A549 (cell line): ENCODE data around the gene CREB5. TPM values are rescaled to one million over a fixed set of nuclear protein-coding genes. Genes with fewer than 3 reads are reported as not detected.

Experiments used
- ATAC-seq, 2 experiments: fragments of 200-7000 bp in 1 of 2; fragments of >200 bp in 1 of 2; cut with Nextera tagmentation in 1 of 2; cut with Tn5 transposase in 1 of 2; 3 replicates each; pipeline versions ENCODE4 v1.8.0 to v1.9.1; 2018 to 2020; ENCODE audit warnings: mild to moderate bottlenecking in 1 of 2, moderate library complexity in 1 of 2
- CTCF ChIA-PET: fragments of 300-600 bp; sonication (Branson Sonifier 250); formaldehyde crosslinking; extraction: SDS; loops from one replicate; lab custom pipeline; 2021; ENCODE audit warnings: antibody characterized with exemption, inconsistent platforms; lab: Yijun Ruan, JAX
- POLR2A ChIA-PET: fragments of 350-600 bp; formaldehyde crosslinking; extraction: SDS; loops from one replicate; lab custom pipeline; 2021; ENCODE audit warnings: antibody characterized with exemption, inconsistent platforms; lab: Yijun Ruan, JAX
- DNase-seq, 2 experiments: peaks; one replicate each; pipeline versions ENCODE4 v3.0.0 to v3.0.0-alpha.2; 2011 to 2016; ENCODE audit warnings: low read depth in 1 of 2, low spot score in 1 of 2
- FAIRE-seq: peaks from 2 replicates; lab custom pipeline; 2011; peaks lifted over from hg19 to GRCh38; lab: Jason Lieb, UNC
- H3K27ac ChIP-seq, 2 experiments: fragments of >200 bp; sonication (Bioruptor Twin); formaldehyde crosslinking; 3 replicates each; pipeline ENCODE4 v1.5.1; 2016 to 2017
- H3K4me1 ChIP-seq: fragments of >200 bp; sonication (Bioruptor Twin); formaldehyde crosslinking; 3 replicates; pipeline ENCODE4 v1.6.1; 2016
- H3K4me2 ChIP-seq: fragments of >200 bp; sonication (Bioruptor Twin); formaldehyde crosslinking; 3 replicates; pipeline ENCODE4 v1.6.1; 2016
- H3K4me3 ChIP-seq: fragments of >200 bp; sonication (Bioruptor Twin); formaldehyde crosslinking; 3 replicates; pipeline ENCODE4 v1.5.1; 2016
- H3K9me3 ChIP-seq: fragments of >200 bp; sonication (Bioruptor Twin); formaldehyde crosslinking; 3 replicates; pipeline ENCODE4 v1.6.1; 2016
- BCL3 ChIP-seq: fragments of >200 bp; sonication (Bioruptor Twin); formaldehyde crosslinking; IDR thresholded peaks from 3 replicates; pipeline ENCODE4 v1.6.1; 2016
- CBX2 ChIP-seq: fragments of 200-600 bp; sonication (generic); IDR thresholded peaks from 2 replicates; pipeline ENCODE4 v1.6.1; 2016; ENCODE audit warnings: low read depth, mild to moderate bottlenecking, borderline replicate concordance
- CBX8 ChIP-seq: fragments of 200-600 bp; sonication (generic); IDR thresholded peaks from 2 replicates; pipeline ENCODE4 v1.6.1; 2016
- CEBPB ChIP-seq, 2 experiments: fragments of >200 bp in 1 of 2; sonication (Bioruptor Twin) in 1 of 2; formaldehyde crosslinking in 1 of 2; IDR thresholded peaks; 2 replicates each; pipeline ENCODE4 v1.6.1; 2012 to 2016
- CHD2 ChIP-seq: fragments of 150-350 bp; IDR thresholded peaks from 2 replicates; pipeline ENCODE4 v1.6.1; 2014; ENCODE audit warnings: low read length; ENCODE audit not compliant: partially characterized antibody
- E2F6 ChIP-seq: IDR thresholded peaks from 2 replicates; pipeline ENCODE4 v1.6.1; 2012; ENCODE audit warnings: low read depth, borderline replicate concordance
- HEYL ChIP-seq: fragments of 250-450 bp; sonication (Bioruptor Pico); IDR thresholded peaks from 2 replicates; pipeline ENCODE4 v1.8.0; 2021; ENCODE audit warnings: mild to moderate bottlenecking, moderate library complexity
- JUN ChIP-seq, 2 experiments: fragments of >200 bp; sonication (Bioruptor Twin); formaldehyde crosslinking; IDR thresholded peaks; 2 replicates in 1 of 2; 3 replicates in 1 of 2; pipeline ENCODE4 v1.6.1; 2016 to 2017
- JUNB ChIP-seq: fragments of >200 bp; sonication (Bioruptor Twin); formaldehyde crosslinking; IDR thresholded peaks from 2 replicates; pipeline ENCODE4 v1.6.1; 2016
- KDM5A ChIP-seq: fragments of 200-600 bp; sonication (generic); IDR thresholded peaks from 2 replicates; pipeline ENCODE4 v1.6.1; 2016; ENCODE audit warnings: antibody characterized with exemption, mild to moderate bottlenecking
- MAFK ChIP-seq: fragments of 450-650 bp; IDR thresholded peaks from 2 replicates; pipeline ENCODE4 v1.6.1; 2014; ENCODE audit not compliant: partially characterized antibody
- MAX ChIP-seq: IDR thresholded peaks from 2 replicates; pipeline ENCODE4 v1.6.1; 2012
- MAZ ChIP-seq: fragments of 150-350 bp; IDR thresholded peaks from 2 replicates; pipeline ENCODE4 v1.6.1; 2014; ENCODE audit warnings: antibody characterized with exemption, low read depth, low read length, borderline replicate concordance
- NFE2L2 ChIP-seq: fragments of 150-350 bp; conservative IDR thresholded peaks from 2 replicates; pipeline ENCODE4 v1.6.1; 2014; ENCODE audit warnings: low read length
- NPAS2 ChIP-seq: fragments of 250-450 bp; sonication (Bioruptor Pico); IDR thresholded peaks from 2 replicates; pipeline ENCODE4 v1.8.0; 2022; ENCODE audit warnings: mild to moderate bottlenecking, moderate library complexity, borderline replicate concordance
- PBX3 ChIP-seq: IDR thresholded peaks from 2 replicates; pipeline ENCODE4 v1.6.1; 2012
- RFX5 ChIP-seq: fragments of 450-650 bp; IDR thresholded peaks from 2 replicates; pipeline ENCODE4 v1.7.1; 2014; ENCODE audit warnings: antibody characterized with exemption, mild to moderate bottlenecking, moderate library complexity
- SMC3 ChIP-seq: fragments of >200 bp; sonication (Bioruptor Twin); formaldehyde crosslinking; IDR thresholded peaks from 3 replicates; pipeline ENCODE4 v1.6.1; 2018; ENCODE audit warnings: inconsistent platforms
- SREBF2 ChIP-seq: fragments of 450-650 bp; IDR thresholded peaks from 2 replicates; pipeline ENCODE4 v1.6.1; 2014; ENCODE audit warnings: mild to moderate bottlenecking, moderate library complexity
- TP53 ChIP-seq: fragments of 250-450 bp; sonication (Bioruptor Pico); IDR thresholded peaks from 2 replicates; pipeline ENCODE4 v1.5.0; 2021; ENCODE audit warnings: mild to moderate bottlenecking, moderate library complexity
- ZSCAN20 ChIP-seq: fragments of 250-450 bp; sonication (Bioruptor Pico); IDR thresholded peaks from 2 replicates; pipeline ENCODE4 v1.8.0; 2022; ENCODE audit warnings: mild to moderate bottlenecking, moderate library complexity
- WGBS: methylation state at CpG from one replicate; pipeline ENCODE4 v1.1.6; 2017; ENCODE audit errors: missing lambda C conversion rate; 5-methylcytosine and 5-hydroxymethylcytosine counted together
- polyA plus RNA-seq, 4 experiments: library from polyadenylated mRNA; depleted of rRNA in 3 of 4; stranded (reverse); fragments of >200 nt; fragmentation: RNase III in 1 of 4; extraction: RNeasy Plus Mini Kit Qiagen cat#74134 plus additional on column Dnase treatment in 1 of 4; gene quantifications; 2 replicates in 3 of 4; 3 replicates in 1 of 4; pipeline ENCODE4 v1.2.3, GENCODE V29; 2011 to 2017
- TF ChIP-seq, protein P1 (sequence below): fragments of >200 bp; sonication (Bioruptor Twin); formaldehyde crosslinking; IDR thresholded peaks from 2 replicates; pipeline ENCODE4 v1.6.1; 2016

Gene CREB5
- polyA plus RNA-seq, 2 of the 4 experiments (the other 2 are of a cell fraction), result 0.61 to 1.5 TPM

GRCh38 chr7:28722684-28723083 lies 310.4 kb downstream of the CREB5 start (continued):
- TF ChIP-seq BCL3 (no peak), E2F6 (no peak), JUN (IDR thresholded peaks at IDR 0.05) (no peak)

GRCh38 chr7:28723336-28723735 lies 311.0 kb downstream of the CREB5 start:
- no peak for TF ChIP-seq CEBPB (IDR thresholded peaks at IDR 0.05)
- no peak for TF ChIP-seq RFX5
- TF ChIP-seq MAZ, result no peak
- TF ChIP-seq NPAS2 (CRISPR knock-in tag), result no peak
- TF ChIP-seq JUNB, result no peak
- no peak for TF ChIP-seq CBX2
- no peak for TF ChIP-seq SMC3
- TF ChIP-seq BCL3, result no peak
- TF ChIP-seq, protein P1, sequence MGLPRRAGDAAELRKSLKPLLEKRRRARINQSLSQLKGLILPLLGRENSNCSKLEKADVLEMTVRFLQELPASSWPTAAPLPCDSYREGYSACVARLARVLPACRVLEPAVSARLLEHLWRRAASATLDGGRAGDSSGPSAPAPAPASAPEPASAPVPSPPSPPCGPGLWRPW, result no peak
- no peak for TF ChIP-seq TP53
- no peak for TF ChIP-seq CHD2
- CTCF ChIA-PET, result interaction anchor here (0.6 to 1.6 kb wide), 2 partner anchors 28 to 56 kb away, joined by 3 to 4 read pairs; no protein-coding TSS in a partner anchor
- POLR2A ChIA-PET, result no interaction called here

DNA sequence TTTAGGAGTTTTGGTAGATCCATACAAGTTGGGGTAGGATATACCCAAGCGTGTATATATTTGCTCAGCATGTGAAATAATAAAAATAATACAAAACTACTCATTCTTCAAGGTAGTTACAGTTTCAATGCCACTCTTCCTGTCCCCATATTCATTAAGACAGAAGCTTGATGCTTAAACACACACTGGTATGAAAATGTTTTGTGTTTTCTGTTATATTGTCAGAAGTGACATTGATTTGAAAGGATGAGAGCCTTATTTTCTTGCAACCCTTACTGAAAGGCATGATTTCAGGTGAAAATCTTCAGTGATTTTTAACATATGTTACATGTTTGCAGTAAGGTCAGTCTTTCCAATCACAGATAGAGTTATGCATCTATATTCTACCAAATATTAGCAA lies 312.2 kb downstream of the CREB5 start:
- no peak for DNase-seq
- ChIA-PET CTCF (interaction anchor here (1.2 kb wide), 1 partner anchor 13 kb away, joined by 3 read pairs; no protein-coding TSS in a partner anchor), POLR2A (no interaction called here)
- no peak overlapping the region for H3K4me2 ChIP-seq
- H3K27ac ChIP-seq, result no peak overlapping the region
- 44% methylated on average over 1 of the region's 1 CpG for WGBS
- no peak overlapping the region for H3K4me3 ChIP-seq
- no peak for ATAC-seq
- H3K9me3 ChIP-seq, result no peaks in the 10 kb centered on the region
- 0 out of 3 replicates have a peak, but pooled peaks cover 4% of the 10 kb centered on the region for H3K4me1 ChIP-seq
- TF ChIP-seq E2F6, result no peak
- TF ChIP-seq CBX8, result no peak
- no peak for TF ChIP-seq HEYL
- no peak for TF ChIP-seq MAX
- FAIRE-seq, result no peak

More at GRCh38 chr7:28723336-28723735, 311.0 kb downstream of the CREB5 start:
- no peaks in the 10 kb centered on the region for H3K9me3 ChIP-seq
- no peak overlapping the region for H3K27ac ChIP-seq
- no peak for DNase-seq
- no peak overlapping the region for H3K4me3 ChIP-seq
- WGBS, result 71% methylated on average over 9 of the region's 9 CpGs
- ATAC-seq, result no peak
- FAIRE-seq, result no peak
- no peaks in the 10 kb centered on the region for H3K4me1 ChIP-seq
- no peak overlapping the region for H3K4me2 ChIP-seq

GRCh38 chr7:28725045-28725642 lies 312.8 kb downstream of the CREB5 start:
- POLR2A ChIA-PET, result no interaction called here
- FAIRE-seq (no peak), DNase-seq (no peak), ATAC-seq (no peak)
- H3K9me3 ChIP-seq, result no peaks in the 10 kb centered on the region
- CTCF ChIA-PET, result interaction anchor here (0.6 to 1.2 kb wide), 2 partner anchors 13 to 24 kb away, joined by 3 read pairs; no protein-coding TSS in a partner anchor
- WGBS, result 35% methylated on average over 3 of the region's 3 CpGs
- H3K4me1 ChIP-seq, result 0 out of 3 replicates have a peak, but pooled peaks cover 4% of the 10 kb centered on the region
- TF ChIP-seq TP53, result no peak
- no peak for TF ChIP-seq SREBF2
- no peak for TF ChIP-seq NFE2L2
- no peak for TF ChIP-seq CBX8
- TF ChIP-seq ZSCAN20 (CRISPR knock-in tag), result no peak
- no peak for TF ChIP-seq PBX3
- no peak for TF ChIP-seq SMC3
- no peak for TF ChIP-seq NPAS2 (CRISPR knock-in tag)
- no peak for TF ChIP-seq MAFK
- no peak for TF ChIP-seq KDM5A
- no peak overlapping the region for H3K27ac ChIP-seq
- no peak overlapping the region for H3K4me2 ChIP-seq
- no peak overlapping the region for H3K4me3 ChIP-seq
